DND-41 (cell line): ENCODE measurements around the gene HOXA9.

ENCODE experiments used
- ATAC-seq: fragments of 200-7000 bp; cut with Tn5 transposase; 3 replicates; pipeline ENCODE4 v1.9.1; 2021; ENCODE audit warnings: low read depth; ENCODE audit not compliant: insufficient read depth
- DNase-seq: peaks from one replicate; pipeline ENCODE4 v3.0.0-alpha.2; 2020
- H2AFZ ChIP-seq: 2 replicates; pipeline ENCODE4 v1.6.0; 2012; ENCODE audit warnings: low read depth, low read length
- H3K27ac ChIP-seq: 2 replicates; pipeline ENCODE4 v1.5.1; 2012; ENCODE audit warnings: low read length, inconsistent platforms
- H3K27me3 ChIP-seq: fragments of 200-600 bp; sonication (generic); 2 replicates; pipeline ENCODE4 v1.6.0; 2012; ENCODE audit warnings: low read length, mild to moderate bottlenecking, inconsistent platforms; ENCODE audit not compliant: insufficient read depth, poor library complexity
- H3K36me3 ChIP-seq: 2 replicates; pipeline ENCODE4 v1.5.1; 2012; ENCODE audit warnings: low read length, inconsistent platforms; ENCODE audit not compliant: insufficient read depth
- H3K4me1 ChIP-seq: 2 replicates; pipeline ENCODE4 v1.5.1; 2012; ENCODE audit warnings: mild to moderate bottlenecking, low read length; ENCODE audit not compliant: insufficient read depth
- H3K4me2 ChIP-seq: 2 replicates; pipeline ENCODE4 v1.6.0; 2012; ENCODE audit warnings: mild to moderate bottlenecking, moderate library complexity, low read length, inconsistent platforms; ENCODE audit not compliant: insufficient read depth
- H3K4me3 ChIP-seq, 2 experiments: fragments of 200-600 bp in 1 of 2; shearing (Covaris generic) in 1 of 2; 2 replicates each; pipeline ENCODE4 v1.5.1; 2012 to 2016; ENCODE audit warnings: inconsistent platforms in 2 of 2, low read length in 2 of 2, mild to moderate bottlenecking in 2 of 2, low read depth in 1 of 2, moderate library complexity in 1 of 2
- H3K79me2 ChIP-seq: 2 replicates; pipeline ENCODE4 v1.6.0; 2012; ENCODE audit warnings: low read length, inconsistent platforms; ENCODE audit not compliant: insufficient read depth
- H3K9ac ChIP-seq: 2 replicates; pipeline ENCODE4 v1.6.0; 2012; ENCODE audit warnings: low read depth, mild to moderate bottlenecking, inconsistent platforms, low read length, moderate library complexity
- H3K9me3 ChIP-seq: 2 replicates; pipeline ENCODE4 v1.5.1; 2012; ENCODE audit warnings: low read length, moderate library complexity, mild to moderate bottlenecking, inconsistent platforms; ENCODE audit not compliant: insufficient read depth, severe bottlenecking
- H4K20me1 ChIP-seq: 2 replicates; pipeline ENCODE4 v1.6.0; 2012; ENCODE audit warnings: low read length; ENCODE audit not compliant: insufficient read depth
- CTCF ChIP-seq: IDR thresholded peaks from 2 replicates; pipeline ENCODE4 v1.5.1; 2012; ENCODE audit warnings: borderline replicate concordance, low read length, moderate library complexity, mild to moderate bottlenecking; ENCODE audit not compliant: poor library complexity, severe bottlenecking; ENCODE audit errors: extremely low read depth
- EZH2 ChIP-seq: IDR thresholded peaks from 3 replicates; pipeline ENCODE4 v1.6.1; 2012; ENCODE audit warnings: borderline replicate concordance, low read depth, mild to moderate bottlenecking, moderate library complexity, low read length, inconsistent platforms; ENCODE audit not compliant: severe bottlenecking

HOXA9 gene

GRCh38 chr7:27191833-27192545 lies 26.7 kb upstream of the HOXA9 start:
- Histone ChIP-seq H3K9ac (no peak overlapping the region), H3K4me3 (no peak overlapping the region), H2AFZ (no peak overlapping the region), H3K9me3 (no peaks in the 10 kb centered on the region), H3K27me3 (peaks cover 10% of the 10 kb centered on the region), H3K79me2 (no peaks in the 10 kb centered on the region), H3K4me2 (no peak overlapping the region), H3K4me1 (peaks cover 22% of the 10 kb centered on the region), H3K27ac (no peak overlapping the region), H3K36me3 (no peaks in the 10 kb centered on the region), H4K20me1 (no peaks in the 10 kb centered on the region)
- ATAC-seq (no peak), DNase-seq (no peak)
- TF ChIP-seq CTCF = no peak
- no peak for TF ChIP-seq EZH2

- Histone ChIP-seq H3K27ac (no peak overlapping the region), H3K27me3 (peaks cover 14% of the 10 kb centered on the region), H3K36me3 (no peaks in the 10 kb centered on the region), H3K4me2 (no peak overlapping the region), H3K79me2 (no peaks in the 10 kb centered on the region), H4K20me1 (no peaks in the 10 kb centered on the region), H3K4me3 (no peak overlapping the region), H3K4me1 (peaks cover 18% of the 10 kb centered on the region), H3K9me3 (no peaks in the 10 kb centered on the region), H2AFZ (no peak overlapping the region), H3K9ac (no peak overlapping the region)
- no peak for TF ChIP-seq EZH2
- no peak for TF ChIP-seq CTCF
- no peak for ATAC-seq
- DNase-seq = no peak
Observed at GRCh38 chr7:27191161-27191731, 25.9 kb upstream of the HOXA9 start.

DNA sequence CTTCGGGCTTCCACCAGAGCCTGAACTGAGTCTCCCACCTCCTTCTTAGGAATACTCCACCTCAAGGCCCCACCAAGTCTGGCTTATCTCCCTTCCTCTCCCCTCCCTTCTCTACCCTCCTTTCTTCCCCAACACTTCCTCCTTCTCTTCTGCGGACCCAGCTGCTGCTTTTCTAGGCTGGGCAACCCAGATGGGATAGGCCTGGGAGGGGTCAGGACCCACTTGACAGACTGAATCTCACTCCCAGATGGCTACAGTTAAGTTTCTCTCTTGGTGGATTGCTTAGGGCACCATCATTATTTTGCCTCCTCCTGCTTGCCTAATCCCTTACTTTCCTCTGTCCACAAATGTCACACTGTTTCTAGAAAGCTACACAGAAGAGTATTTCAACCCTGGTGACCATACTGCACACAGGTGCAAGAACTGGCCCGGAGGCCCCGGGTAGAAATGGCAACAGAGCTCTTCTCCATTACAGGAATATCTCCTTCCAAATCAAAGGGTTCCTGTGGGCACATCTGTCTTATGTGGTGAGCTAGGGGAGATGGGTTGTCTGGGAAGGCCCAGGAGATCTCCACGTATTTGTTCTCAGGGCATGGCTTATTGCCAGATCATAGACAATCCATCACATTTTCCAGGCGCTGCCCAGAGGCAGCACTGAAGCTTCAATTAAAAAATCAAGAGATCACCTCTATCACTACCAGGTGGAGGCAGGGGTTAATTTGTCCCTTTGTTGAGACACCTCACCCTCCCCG lies 24.8 kb upstream of the HOXA9 start:
- DNase-seq (no peak), ATAC-seq (no peak)
- Histone ChIP-seq H3K4me2 (no peak overlapping the region), H3K27me3 (peaks cover 14% of the 10 kb centered on the region), H2AFZ (no peak overlapping the region), H4K20me1 (no peaks in the 10 kb centered on the region), H3K36me3 (no peaks in the 10 kb centered on the region), H3K4me1 (peaks cover 18% of the 10 kb centered on the region), H3K9ac (no peak overlapping the region), H3K9me3 (no peaks in the 10 kb centered on the region), H3K79me2 (no peaks in the 10 kb centered on the region), H3K4me3 (no peak overlapping the region), H3K27ac (no peak overlapping the region)
- TF ChIP-seq EZH2 = no peak
- no peak for TF ChIP-seq CTCF
